Left ventricle myocardium inferior (tissue), 1 donor: ENCODE data around the gene FBXL16. TPM values are rescaled to one million over a fixed set of nuclear protein-coding genes. Genes with fewer than 3 reads are reported as not detected.

Experiments used
- DNase-seq: peaks from one replicate; pipeline ENCODE4 v3.0.0-alpha.2; 2020
- H3K27ac ChIP-seq: fragments of 200-600 bp; replicated peaks from 2 replicates; pipeline ENCODE4 v1.8.0; 2021
- H3K27me3 ChIP-seq: fragments of 200-600 bp; 2 replicates; pipeline ENCODE4 v1.8.0; 2021; ENCODE audit warnings: low read depth
- H3K36me3 ChIP-seq: fragments of 200-600 bp; 2 replicates; pipeline ENCODE4 v1.8.0; 2021
- H3K4me1 ChIP-seq: fragments of 200-600 bp; 2 replicates; pipeline ENCODE4 v1.8.0; 2021
- H3K4me3 ChIP-seq: fragments of 200-600 bp; 2 replicates; pipeline ENCODE4 v1.8.0; 2021; ENCODE audit warnings: mild to moderate bottlenecking, moderate library complexity
- H3K9me3 ChIP-seq: fragments of 200-600 bp; replicated peaks from 2 replicates; pipeline ENCODE4 v1.8.0; 2021
- intact Hi-C: fragments of 100-400 bp; cut with micrococcal nuclease; formaldehyde crosslinking; loops from one replicate; pipeline ENCODE4 v1.11.0; 2022
- total RNA-seq: library from RNA; stranded (reverse); fragmentation: NEBNext Ultra II Directional; extraction: Animal tissue kit (Norgen Biotek cat#: 25700); gene quantifications from one replicate; pipeline ENCODE4 v1.2.1, GENCODE V29; 2021
- TF ChIP-seq, protein P1 (sequence below): fragments of 200-600 bp; IDR thresholded peaks from 2 replicates; pipeline ENCODE4 v1.8.0; 2021; ENCODE audit warnings: antibody characterized with exemption, mild to moderate bottlenecking, borderline replicate concordance
- donor health status: DM: no; HTN: yes; CAD: no; lungs with severe emphysema.

FBXL16 gene
- total RNA-seq, 1 donor from 2014 or later = 0.08 TPM

DNA sequence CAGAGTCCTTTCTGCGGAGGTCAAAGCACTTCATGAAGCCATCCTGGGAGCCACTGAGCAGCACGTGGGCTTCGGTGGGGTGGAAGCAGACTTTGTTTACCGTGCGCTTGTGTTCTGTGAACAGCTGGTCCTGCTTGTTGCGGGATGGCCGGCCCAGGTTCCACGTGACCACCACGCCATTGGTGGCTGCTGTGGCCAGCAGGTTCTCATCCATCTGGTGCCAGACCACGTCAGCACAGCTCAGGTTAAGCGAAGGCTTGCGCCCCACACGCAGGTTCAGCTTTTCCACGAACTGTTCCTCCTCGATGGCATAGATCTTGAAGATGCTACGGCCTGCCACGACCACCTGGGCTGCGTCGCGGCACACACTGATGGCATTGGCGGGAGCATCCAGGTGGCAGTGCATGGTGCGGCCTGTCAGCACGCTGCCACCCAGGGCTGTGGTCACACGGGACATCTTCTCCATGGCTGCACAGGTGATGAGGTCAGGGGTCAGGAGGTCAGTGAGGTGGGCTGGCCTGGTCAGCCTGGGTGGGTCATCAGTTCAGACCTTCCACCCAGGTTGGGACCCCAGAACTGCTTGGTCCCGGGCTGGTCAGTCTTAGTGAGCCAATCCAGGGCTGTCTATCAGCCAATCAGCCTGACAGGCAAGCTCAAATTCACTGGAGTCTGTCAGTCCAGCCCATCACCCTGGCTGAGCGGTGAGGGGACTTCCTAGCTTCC, 16.3 kb downstream of the FBXL16 start:
- Histone ChIP-seq H3K4me3 (peak overlapping the region; percentile 95), H3K27me3 (peaks cover 34% of the 10 kb centered on the region), H3K27ac (peak overlapping the region; percentile 91), H3K9me3 (no peaks in the 10 kb centered on the region), H3K4me1 (peaks cover 52% of the 10 kb centered on the region), H3K36me3 (peaks cover 14% of the 10 kb centered on the region)
- intact Hi-C loops = no loop called here
- no peak for DNase-seq
- TF ChIP-seq, protein P1, sequence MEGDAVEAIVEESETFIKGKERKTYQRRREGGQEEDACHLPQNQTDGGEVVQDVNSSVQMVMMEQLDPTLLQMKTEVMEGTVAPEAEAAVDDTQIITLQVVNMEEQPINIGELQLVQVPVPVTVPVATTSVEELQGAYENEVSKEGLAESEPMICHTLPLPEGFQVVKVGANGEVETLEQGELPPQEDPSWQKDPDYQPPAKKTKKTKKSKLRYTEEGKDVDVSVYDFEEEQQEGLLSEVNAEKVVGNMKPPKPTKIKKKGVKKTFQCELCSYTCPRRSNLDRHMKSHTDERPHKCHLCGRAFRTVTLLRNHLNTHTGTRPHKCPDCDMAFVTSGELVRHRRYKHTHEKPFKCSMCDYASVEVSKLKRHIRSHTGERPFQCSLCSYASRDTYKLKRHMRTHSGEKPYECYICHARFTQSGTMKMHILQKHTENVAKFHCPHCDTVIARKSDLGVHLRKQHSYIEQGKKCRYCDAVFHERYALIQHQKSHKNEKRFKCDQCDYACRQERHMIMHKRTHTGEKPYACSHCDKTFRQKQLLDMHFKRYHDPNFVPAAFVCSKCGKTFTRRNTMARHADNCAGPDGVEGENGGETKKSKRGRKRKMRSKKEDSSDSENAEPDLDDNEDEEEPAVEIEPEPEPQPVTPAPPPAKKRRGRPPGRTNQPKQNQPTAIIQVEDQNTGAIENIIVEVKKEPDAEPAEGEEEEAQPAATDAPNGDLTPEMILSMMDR = no peak

DNA sequence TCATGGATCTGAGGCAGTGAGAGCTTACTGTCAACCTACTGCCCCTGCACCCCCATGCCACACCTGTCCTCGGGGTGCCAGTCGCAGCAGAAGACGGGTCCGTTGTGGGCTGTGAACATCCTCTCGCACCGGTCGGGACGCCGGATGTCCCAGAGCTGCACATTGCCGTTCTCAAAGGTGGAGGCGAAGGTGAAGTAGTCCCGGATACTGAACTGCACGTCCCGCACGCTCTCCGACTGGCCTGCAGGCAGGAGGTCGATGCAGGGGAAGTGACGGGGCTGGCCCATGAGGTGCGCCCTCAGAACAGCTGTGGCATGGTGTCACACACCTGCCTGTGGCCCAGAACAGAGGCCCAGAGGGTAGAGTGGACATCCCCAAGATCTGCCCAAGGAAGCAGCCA, 18.1 kb downstream of the FBXL16 start:
- Histone ChIP-seq H3K36me3 (peaks cover 22% of the 10 kb centered on the region), H3K9me3 (no peaks in the 10 kb centered on the region), H3K27me3 (peaks cover 15% of the 10 kb centered on the region), H3K27ac (no peak overlapping the region), H3K4me3 (no peak overlapping the region), H3K4me1 (peaks cover 60% of the 10 kb centered on the region)
- TF ChIP-seq, protein P1 = no peak
- DNase-seq = no peak
- intact Hi-C loops = no loop called here

DNA sequence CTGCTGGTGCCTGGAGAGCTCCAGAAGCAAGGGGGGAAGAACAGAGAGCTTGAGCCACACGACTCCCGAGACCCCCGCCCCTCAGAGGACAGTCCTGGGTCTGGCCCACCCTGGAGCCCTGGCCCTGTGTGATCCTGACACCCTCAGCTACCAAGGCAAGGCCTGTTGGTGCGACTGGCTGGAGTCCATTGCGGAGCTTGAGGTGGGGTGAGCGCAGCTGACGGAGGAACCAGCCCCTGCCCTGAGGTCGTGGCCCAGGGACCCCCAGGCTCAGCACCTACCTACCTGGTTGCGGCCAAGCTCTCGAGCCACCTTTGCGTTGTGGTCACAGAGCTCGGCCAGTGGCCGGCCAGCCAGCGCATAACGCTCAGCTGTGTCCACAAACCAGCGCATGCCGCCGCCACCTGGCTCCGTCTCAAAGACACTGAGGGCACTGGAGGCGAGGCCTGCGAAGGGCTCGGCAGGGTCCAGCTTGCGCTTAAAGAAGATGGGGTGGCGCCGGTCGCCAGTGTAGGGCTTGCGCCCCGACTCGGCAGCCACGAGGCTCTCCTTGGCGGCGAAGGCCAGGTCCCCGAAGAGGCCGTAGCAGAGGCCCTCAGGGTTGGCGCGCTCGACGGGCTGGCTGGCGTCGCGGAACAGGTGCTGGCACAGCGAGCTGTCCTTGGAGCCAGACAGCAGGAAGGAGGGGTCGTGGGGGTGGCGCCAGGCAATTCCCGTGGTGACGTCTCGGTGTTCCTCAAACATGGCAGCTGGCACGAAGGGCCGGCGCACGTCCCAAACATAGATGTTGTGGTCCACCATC, 18.9 kb downstream of the FBXL16 start:
- no peak overlapping the region for H3K4me3 ChIP-seq
- intact Hi-C loops = no loop called here
- peaks cover 68% of the 10 kb centered on the region for H3K4me1 ChIP-seq
- no peak for DNase-seq
- H3K36me3 ChIP-seq = peaks cover 30% of the 10 kb centered on the region
- TF ChIP-seq, protein P1 = no peak
- peaks cover 7% of the 10 kb centered on the region for H3K27me3 ChIP-seq
- no peak overlapping the region for H3K27ac ChIP-seq
- no peaks in the 10 kb centered on the region for H3K9me3 ChIP-seq

DNA sequence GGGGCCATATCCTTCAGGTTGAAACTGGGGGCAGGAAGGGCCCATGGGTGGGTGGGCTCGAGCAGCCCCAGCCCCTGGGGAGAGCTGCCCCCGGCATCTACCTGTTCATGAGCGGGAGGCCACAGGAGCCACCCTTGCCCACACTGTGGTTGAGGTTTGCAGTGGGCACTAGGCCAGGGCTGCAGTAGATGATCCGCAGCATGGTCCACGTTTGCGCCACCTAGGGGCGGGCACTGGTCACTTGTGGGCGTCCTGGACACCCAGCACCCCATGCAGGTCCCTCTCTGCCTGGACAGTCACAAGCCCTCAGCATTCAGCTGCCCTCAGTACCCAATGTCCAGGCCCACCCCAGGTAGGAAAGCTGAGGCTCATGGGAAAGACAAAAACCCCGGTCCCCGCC, 19.6 kb downstream of the FBXL16 start:
- Histone ChIP-seq H3K27ac (no peak overlapping the region), H3K9me3 (no peaks in the 10 kb centered on the region), H3K36me3 (peaks cover 35% of the 10 kb centered on the region), H3K4me1 (peaks cover 75% of the 10 kb centered on the region), H3K4me3 (no peak overlapping the region), H3K27me3 (no peaks in the 10 kb centered on the region)
- intact Hi-C loops = no loop called here
- TF ChIP-seq, protein P1 = peak; percentile 45
- no peak for DNase-seq

DNA sequence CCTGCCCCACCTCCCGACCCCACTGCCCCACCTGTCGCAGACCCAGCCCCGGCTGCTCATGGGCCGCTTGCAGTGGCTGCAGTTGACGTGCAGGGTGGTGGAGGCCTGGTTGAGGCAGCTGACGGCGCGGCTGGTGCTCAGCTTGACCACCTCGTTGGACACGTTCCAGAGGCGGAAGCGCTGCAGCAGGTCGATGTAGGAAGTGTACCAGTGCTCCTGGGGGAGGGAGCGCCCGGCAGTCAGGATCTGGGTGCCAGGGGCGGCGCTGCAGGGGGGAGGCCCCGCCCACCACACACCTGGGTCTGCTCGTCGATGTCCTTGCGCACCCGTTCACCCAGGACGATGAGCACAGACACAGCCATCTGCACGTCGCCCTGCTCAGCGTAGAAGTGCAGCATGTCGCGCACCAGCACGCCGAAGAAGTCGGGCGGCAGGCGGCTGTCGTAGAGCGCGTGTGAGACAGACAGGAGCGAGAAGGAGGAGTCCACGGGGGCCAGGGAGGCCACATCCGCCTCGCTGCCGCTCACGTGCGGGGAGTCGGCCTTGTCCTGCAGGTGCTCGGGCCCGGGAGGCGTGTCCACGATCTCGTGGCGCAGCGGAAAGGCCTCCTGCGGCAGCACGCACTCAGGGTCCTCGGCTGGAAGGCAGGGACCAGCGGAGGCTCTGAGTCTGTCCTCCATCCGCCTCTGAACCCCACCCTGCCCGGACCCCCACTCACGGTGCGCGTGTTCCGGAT, 20.5 kb downstream of the FBXL16 start:
- H3K9me3 ChIP-seq = no peaks in the 10 kb centered on the region
- TF ChIP-seq, protein P1 = no peak
- H3K36me3 ChIP-seq = peaks cover 35% of the 10 kb centered on the region
- H3K4me1 ChIP-seq = peaks cover 75% of the 10 kb centered on the region
- no peaks in the 10 kb centered on the region for H3K27me3 ChIP-seq
- peak overlapping the region; percentile 85 for H3K27ac ChIP-seq
- intact Hi-C loops = no loop called here
- H3K4me3 ChIP-seq = peak overlapping the region; percentile 79
- DNase-seq = no peak
